ENCODE results near the gene KLK11.

DNA sequence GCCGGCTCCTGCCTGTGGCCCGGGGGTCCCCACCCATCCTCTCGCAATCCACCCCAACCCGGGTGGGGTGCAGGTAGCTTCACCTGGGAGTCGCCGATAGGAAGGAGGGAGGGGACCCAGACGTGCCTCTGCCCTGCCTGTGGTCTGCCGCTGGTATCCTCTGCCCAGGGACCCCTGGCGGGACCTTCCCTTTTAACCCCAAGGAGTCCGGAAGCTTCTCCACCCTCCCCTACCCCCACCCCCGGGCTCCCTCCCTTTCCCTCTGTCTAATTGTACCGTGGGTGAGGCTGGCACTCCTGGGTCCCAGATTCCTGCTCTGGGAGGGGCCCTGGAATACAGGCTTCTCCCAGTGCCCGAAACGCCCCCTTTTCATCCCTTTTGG lies 6.9 kb downstream of the KLK11 start, which contains the start of gene KLK10:
- TF ChIP-seq POLR2A (IDR thresholded peaks at IDR 0.05), result no peak
- TF ChIP-seq, protein P1, sequence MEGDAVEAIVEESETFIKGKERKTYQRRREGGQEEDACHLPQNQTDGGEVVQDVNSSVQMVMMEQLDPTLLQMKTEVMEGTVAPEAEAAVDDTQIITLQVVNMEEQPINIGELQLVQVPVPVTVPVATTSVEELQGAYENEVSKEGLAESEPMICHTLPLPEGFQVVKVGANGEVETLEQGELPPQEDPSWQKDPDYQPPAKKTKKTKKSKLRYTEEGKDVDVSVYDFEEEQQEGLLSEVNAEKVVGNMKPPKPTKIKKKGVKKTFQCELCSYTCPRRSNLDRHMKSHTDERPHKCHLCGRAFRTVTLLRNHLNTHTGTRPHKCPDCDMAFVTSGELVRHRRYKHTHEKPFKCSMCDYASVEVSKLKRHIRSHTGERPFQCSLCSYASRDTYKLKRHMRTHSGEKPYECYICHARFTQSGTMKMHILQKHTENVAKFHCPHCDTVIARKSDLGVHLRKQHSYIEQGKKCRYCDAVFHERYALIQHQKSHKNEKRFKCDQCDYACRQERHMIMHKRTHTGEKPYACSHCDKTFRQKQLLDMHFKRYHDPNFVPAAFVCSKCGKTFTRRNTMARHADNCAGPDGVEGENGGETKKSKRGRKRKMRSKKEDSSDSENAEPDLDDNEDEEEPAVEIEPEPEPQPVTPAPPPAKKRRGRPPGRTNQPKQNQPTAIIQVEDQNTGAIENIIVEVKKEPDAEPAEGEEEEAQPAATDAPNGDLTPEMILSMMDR (IDR thresholded peaks at IDR 0.05), result no peak
